ENCODE results near the gene PPIP5K1. TPM values are rescaled to one million over a fixed set of nuclear protein-coding genes. Genes with fewer than 3 reads are reported as not detected.

The PPIP5K1 gene
- total RNA-seq, 1 experiment from 2014 or later: 50.9 TPM

- Histone ChIP-seq H3K4me2 (no peak overlapping the region), H4K20me1 (ENCODE audit: insufficient read depth) (no peaks in the 10 kb centered on the region), H3K9me2 (ENCODE audit: insufficient read depth) (no peaks in the 10 kb centered on the region), H2AFZ (no peak overlapping the region), H3K36me3 (ENCODE audit: low read depth) (no peaks in the 10 kb centered on the region), H3K4me3 (no peak overlapping the region), H3K27ac (no peak overlapping the region), H3K9me3 (ENCODE audit: insufficient read depth, low read depth) (no peaks in the 10 kb centered on the region), H3K27me3 (ENCODE audit: insufficient read depth, low read depth) (no peaks in the 10 kb centered on the region), H3F3A (ENCODE audit: insufficient read depth, low read depth) (no peaks in the 10 kb centered on the region), H3K79me2 (ENCODE audit: low read depth) (no peaks in the 10 kb centered on the region), H3K4me1 (replicated peaks; ENCODE audit: insufficient read depth) (no peaks in the 10 kb centered on the region; the same call in 1 of the 2 replicates)
- no peak for TF ChIP-seq CTCF (conservative IDR thresholded peaks at IDR 0.05)
- no peak for TF ChIP-seq EZH2 (IDR thresholded peaks at IDR 0.05; ENCODE audit: low read depth)
- no TSS peak for BruUV-seq (replicated peaks)
- no peak for DNase-seq
- intact Hi-C loops (cut with micrococcal nuclease; ENCODE audit: unreplicated experiment): no loop called here
- ChIA-PET POLR2A (ENCODE audit: unreplicated experiment) (no interaction called here), CTCF (no interaction called here)
Measured at GRCh38 chr15:43529587-43530345, 60.2 kb downstream of the PPIP5K1 start.

- Histone ChIP-seq H3K9me2 (ENCODE audit: insufficient read depth) (no peaks in the 10 kb centered on the region), H4K20me1 (ENCODE audit: insufficient read depth) (no peaks in the 10 kb centered on the region), H3K9me3 (ENCODE audit: insufficient read depth, low read depth) (no peaks in the 10 kb centered on the region), H2AFZ (no peak overlapping the region), H3K4me3 (no peak overlapping the region), H3K4me2 (no peak overlapping the region), H3K4me1 (replicated peaks; ENCODE audit: insufficient read depth) (no peaks in the 10 kb centered on the region; the same call in 1 of the 2 replicates), H3K27me3 (ENCODE audit: insufficient read depth, low read depth) (no peaks in the 10 kb centered on the region), H3F3A (ENCODE audit: insufficient read depth, low read depth) (no peaks in the 10 kb centered on the region), H3K27ac (no peak overlapping the region), H3K36me3 (ENCODE audit: low read depth) (no peaks in the 10 kb centered on the region), H3K79me2 (ENCODE audit: low read depth) (no peaks in the 10 kb centered on the region)
- TF ChIP-seq EZH2 (IDR thresholded peaks at IDR 0.05; ENCODE audit: low read depth): no peak
- no peak for TF ChIP-seq CTCF (conservative IDR thresholded peaks at IDR 0.05)
- no TSS peak for BruUV-seq (replicated peaks)
- DNase-seq: no peak
- intact Hi-C loops (cut with micrococcal nuclease; ENCODE audit: unreplicated experiment): no loop called here
- CTCF ChIA-PET: no interaction called here
- POLR2A ChIA-PET (ENCODE audit: unreplicated experiment): interaction anchor here (0.5 kb wide), 1 partner anchor 1712 kb away, joined by 4 read pairs; no protein-coding TSS in a partner anchor
Measured at GRCh38 chr15:43529141-43529540, 60.9 kb downstream of the PPIP5K1 start.

GRCh38 chr15:43528542-43529007 lies 61.4 kb downstream of the PPIP5K1 start:
- no peaks in the 10 kb centered on the region for H3F3A ChIP-seq (ENCODE audit: insufficient read depth, low read depth)
- intact Hi-C loops (cut with micrococcal nuclease; ENCODE audit: unreplicated experiment): no loop called here
- TF ChIP-seq EZH2 (IDR thresholded peaks at IDR 0.05; ENCODE audit: low read depth) (no peak), CTCF (conservative IDR thresholded peaks at IDR 0.05) (no peak)
- H3K27me3 ChIP-seq (ENCODE audit: insufficient read depth, low read depth): peaks cover 5% of the 10 kb centered on the region
- no peaks in the 10 kb centered on the region for H3K79me2 ChIP-seq (ENCODE audit: low read depth)
- no peak for DNase-seq
- no peak overlapping the region for H3K27ac ChIP-seq
- H4K20me1 ChIP-seq (ENCODE audit: insufficient read depth): no peaks in the 10 kb centered on the region
- H3K4me1 ChIP-seq (replicated peaks; ENCODE audit: insufficient read depth): no peaks in the 10 kb centered on the region; the same call in 1 of the 2 replicates
- no peak overlapping the region for H3K4me2 ChIP-seq
- POLR2A ChIA-PET (ENCODE audit: unreplicated experiment): interaction anchor here (0.5 to 0.7 kb wide), 2 partner anchors 273 to 1712 kb away, joined by 4 read pairs; no protein-coding TSS in a partner anchor
- H3K4me3 ChIP-seq: no peak overlapping the region
- CTCF ChIA-PET: no interaction called here
- no peaks in the 10 kb centered on the region for H3K9me3 ChIP-seq (ENCODE audit: insufficient read depth, low read depth)
- no peak overlapping the region for H2AFZ ChIP-seq
- no peaks in the 10 kb centered on the region for H3K36me3 ChIP-seq (ENCODE audit: low read depth)
- BruUV-seq (replicated peaks): no TSS peak
- no peaks in the 10 kb centered on the region for H3K9me2 ChIP-seq (ENCODE audit: insufficient read depth)
